HepG2 (cell line): Measurements from ENCODE around the gene GLRA1.

Experiments used
- ZNF552 ChIP-seq: sonication (generic); formaldehyde crosslinking; IDR thresholded peaks from 2 replicates; pipeline ENCODE4 v1.9.0; 2022; ENCODE audit warnings: missing genetic modification reagents, mild to moderate bottlenecking, borderline replicate concordance
- TF ChIP-seq, protein P1 (sequence below): sonication (generic); formaldehyde crosslinking; IDR thresholded peaks from 2 replicates; pipeline ENCODE4 v1.4.0; 2020; ENCODE audit warnings: missing genetic modification reagents, mild to moderate bottlenecking, borderline replicate concordance

DNA sequence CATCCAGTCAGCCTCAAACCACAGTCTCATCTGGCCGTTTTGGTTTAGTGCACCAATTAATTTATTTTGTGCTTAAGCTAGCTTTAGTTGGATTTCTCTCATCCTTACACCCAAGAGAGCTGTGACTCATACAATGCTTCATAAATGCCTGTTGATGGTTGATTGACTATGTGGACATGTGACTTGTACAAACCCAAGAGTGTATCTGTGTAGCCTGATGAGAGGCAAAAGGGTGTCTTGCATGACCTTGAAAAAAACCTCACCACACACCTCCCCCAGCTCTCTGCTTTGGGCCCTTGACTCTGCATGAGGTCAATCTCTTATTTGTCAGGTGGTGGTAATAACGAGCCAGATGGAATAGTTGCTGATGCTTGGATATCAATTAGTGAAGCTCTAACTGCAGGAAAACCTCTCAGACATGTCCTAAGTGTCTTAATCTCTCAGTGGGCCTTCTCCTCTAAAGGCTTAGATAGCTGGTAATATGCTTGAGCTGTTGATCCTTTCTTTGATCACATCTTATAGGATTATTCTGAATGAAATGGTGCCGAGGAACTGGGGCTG is 10.6 kb upstream of the GLRA1 start:
- TF ChIP-seq ZNF552 (CRISPR knock-in tag): no peak
- TF ChIP-seq, protein P1, sequence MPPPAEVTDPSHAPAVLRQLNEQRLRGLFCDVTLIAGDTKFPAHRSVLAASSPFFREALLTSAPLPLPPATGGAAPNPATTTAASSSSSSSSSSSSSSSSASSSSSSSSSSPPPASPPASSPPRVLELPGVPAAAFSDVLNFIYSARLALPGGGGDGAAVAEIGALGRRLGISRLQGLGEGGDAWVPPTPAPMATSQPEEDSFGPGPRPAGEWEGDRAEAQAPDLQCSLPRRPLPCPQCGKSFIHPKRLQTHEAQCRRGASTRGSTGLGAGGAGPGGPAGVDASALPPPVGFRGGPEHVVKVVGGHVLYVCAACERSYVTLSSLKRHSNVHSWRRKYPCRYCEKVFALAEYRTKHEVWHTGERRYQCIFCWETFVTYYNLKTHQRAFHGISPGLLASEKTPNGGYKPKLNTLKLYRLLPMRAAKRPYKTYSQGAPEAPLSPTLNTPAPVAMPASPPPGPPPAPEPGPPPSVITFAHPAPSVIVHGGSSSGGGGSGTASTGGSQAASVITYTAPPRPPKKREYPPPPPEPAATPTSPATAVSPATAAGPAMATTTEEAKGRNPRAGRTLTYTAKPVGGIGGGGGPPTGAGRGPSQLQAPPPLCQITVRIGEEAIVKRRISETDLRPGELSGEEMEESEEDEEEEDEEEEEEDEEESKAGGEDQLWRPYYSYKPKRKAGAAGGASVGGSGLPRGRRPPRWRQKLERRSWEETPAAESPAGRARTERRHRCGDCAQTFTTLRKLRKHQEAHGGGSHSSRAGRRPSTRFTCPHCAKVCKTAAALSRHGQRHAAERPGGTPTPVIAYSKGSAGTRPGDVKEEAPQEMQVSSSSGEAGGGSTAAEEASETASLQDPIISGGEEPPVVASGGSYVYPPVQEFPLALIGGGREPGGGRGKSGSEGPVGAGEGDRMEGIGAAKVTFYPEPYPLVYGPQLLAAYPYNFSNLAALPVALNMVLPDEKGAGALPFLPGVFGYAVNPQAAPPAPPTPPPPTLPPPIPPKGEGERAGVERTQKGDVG: no peak
